ENCODE results near the gene ARHGDIG.
A peak's percentile ranks its signal among the peaks of the same experiment; 100 is the strongest.

ARHGDIG gene

DNA sequence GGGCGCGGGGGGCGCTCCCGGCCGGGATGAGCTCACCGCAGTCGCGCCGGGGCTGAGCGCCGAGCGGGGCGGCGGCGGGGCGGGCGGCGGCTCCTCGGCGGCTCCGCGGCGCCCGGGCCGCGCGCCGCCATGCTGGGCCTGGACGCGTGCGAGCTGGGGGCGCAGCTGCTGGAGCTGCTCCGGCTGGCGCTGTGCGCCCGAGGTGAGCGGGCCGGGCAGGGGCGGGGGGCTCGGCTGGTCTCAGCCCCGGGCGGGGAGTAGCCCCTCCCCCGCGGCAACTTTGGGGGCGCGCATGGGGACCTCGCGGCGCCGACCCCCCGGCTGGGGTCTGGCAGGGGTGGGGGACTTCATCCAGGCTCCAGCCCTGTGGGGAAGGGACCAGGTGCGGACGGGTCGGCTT lies at the start of gene ARHGDIG:
Gene ARHGDIG, plus strand, starts transcription at position 40 of the 400 bp plus-strand sequence. Its CDS starts 90 bp downstream, at position 130.
- Histone ChIP-seq H3K9ac (ENCODE audit: low read depth, low read length) (no peak within 1 kb of the TSS), H3K27me3 (ENCODE audit: control insufficient read depth, insufficient read depth, low read length) (peaks cover 35% of the 10 kb centered on the region), H3K9me3 (ENCODE audit: control insufficient read depth, insufficient read depth, low read length) (no peaks in the 10 kb centered on the region), H3K4me3 (ENCODE audit: low read depth, low read length) (peak within 1 kb of the TSS; percentile 63), H3K4me1 (ENCODE audit: control insufficient read depth, insufficient read depth, low read length) (no peaks in the 10 kb centered on the region), H3K36me3 (ENCODE audit: control insufficient read depth, insufficient read depth, low read length) (no peaks in the 10 kb centered on the region), H3K27ac (ENCODE audit: low read depth, low read length) (no peak within 1 kb of the TSS)

DNA sequence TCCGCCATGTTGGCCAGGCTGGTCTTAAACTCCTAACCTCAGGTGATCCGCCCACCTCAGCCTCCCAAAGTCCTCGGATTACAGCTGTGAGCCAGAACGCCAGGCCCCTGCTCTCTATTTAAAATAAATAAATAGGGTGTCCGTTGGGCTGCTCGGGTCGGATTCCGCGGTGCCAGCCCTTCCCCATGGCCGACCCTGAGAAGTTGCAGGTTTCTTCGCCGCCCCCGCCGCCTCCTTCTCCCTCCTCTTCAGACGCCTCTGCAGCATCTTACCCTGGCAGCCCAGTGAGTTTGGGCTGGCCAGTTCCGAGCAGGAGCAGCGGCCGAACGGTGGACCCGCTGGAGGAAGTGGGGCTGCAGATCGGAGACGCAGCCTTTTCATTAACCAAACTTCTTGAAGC lies 49.4 kb upstream of the ARHGDIG start:
- H3K4me3 ChIP-seq (ENCODE audit: low read depth, low read length) = no peak overlapping the region
- peaks cover 25% of the 10 kb centered on the region for H3K36me3 ChIP-seq (ENCODE audit: control insufficient read depth, insufficient read depth, low read length)
- H3K4me1 ChIP-seq (ENCODE audit: control insufficient read depth, insufficient read depth, low read length) = peaks cover 6% of the 10 kb centered on the region
- no peaks in the 10 kb centered on the region for H3K9me3 ChIP-seq (ENCODE audit: control insufficient read depth, insufficient read depth, low read length)
- no peak overlapping the region for H3K27ac ChIP-seq (ENCODE audit: low read depth, low read length)
- H3K27me3 ChIP-seq (ENCODE audit: control insufficient read depth, insufficient read depth, low read length) = no peaks in the 10 kb centered on the region
- H3K9ac ChIP-seq (ENCODE audit: low read depth, low read length) = no peak overlapping the region

DNA sequence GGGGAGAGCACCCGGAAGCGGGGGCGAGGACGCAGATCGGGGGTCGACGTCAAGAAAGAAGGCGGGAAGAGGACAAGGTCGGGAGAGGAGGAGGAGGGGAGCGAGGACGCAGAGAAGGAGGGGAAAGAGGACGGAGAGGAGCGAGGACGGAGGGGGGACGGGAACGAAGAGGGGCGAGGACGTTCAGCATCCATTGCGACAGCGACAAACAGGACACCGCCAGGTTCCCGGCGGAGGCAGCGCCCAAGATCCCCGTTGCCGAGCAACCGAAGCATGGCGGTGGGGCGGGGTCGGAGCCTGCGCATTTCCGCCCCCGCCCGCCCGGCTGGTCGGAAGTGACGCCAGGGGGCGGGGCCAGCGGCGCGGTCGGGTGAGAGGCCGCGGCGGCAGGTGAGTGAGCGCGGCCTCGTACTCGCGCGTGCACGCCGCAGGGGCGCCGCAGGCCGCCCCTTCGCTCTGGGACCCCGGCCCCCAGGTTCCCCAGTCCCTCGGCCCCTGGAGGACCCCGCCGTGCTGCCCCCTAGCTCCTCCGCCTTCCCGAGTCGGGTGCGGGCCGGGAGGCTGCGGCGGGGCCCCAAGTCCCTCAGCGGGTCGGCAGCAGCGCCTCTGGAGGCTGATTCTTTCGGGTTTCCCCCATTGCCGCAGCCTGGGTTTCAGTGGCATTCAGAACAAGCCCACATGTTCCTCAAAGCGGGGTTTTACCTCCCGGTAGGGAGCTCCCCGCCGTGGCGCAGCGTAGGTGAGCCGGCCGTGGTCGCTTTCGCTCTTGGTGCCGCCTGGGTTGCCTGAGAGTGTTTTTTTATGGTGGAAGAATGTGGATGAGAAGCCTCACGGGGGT lies 45.7 kb upstream of the ARHGDIG start, which contains the start of gene FAM234A:
Gene FAM234A, plus strand, starts transcription at position 354 of the 838 bp plus-strand sequence. CDS start 19,593 bp downstream, outside the sequence.
- Histone ChIP-seq H3K9ac (ENCODE audit: low read depth, low read length) (peak within 1 kb of the TSS; percentile 87), H3K4me3 (ENCODE audit: low read depth, low read length) (peak within 1 kb of the TSS; percentile 96), H3K27ac (ENCODE audit: low read depth, low read length) (peak within 1 kb of the TSS; percentile 98), H3K36me3 (ENCODE audit: control insufficient read depth, insufficient read depth, low read length) (no peaks in the 10 kb centered on the region), H3K9me3 (ENCODE audit: control insufficient read depth, insufficient read depth, low read length) (no peaks in the 10 kb centered on the region), H3K4me1 (ENCODE audit: control insufficient read depth, insufficient read depth, low read length) (no peaks in the 10 kb centered on the region), H3K27me3 (ENCODE audit: control insufficient read depth, insufficient read depth, low read length) (no peaks in the 10 kb centered on the region)

- H3K27ac ChIP-seq (ENCODE audit: low read depth, low read length) = no peak overlapping the region
- H3K4me3 ChIP-seq (ENCODE audit: low read depth, low read length) = no peak overlapping the region
- no peaks in the 10 kb centered on the region for H3K9me3 ChIP-seq (ENCODE audit: control insufficient read depth, insufficient read depth, low read length)
- H3K27me3 ChIP-seq (ENCODE audit: control insufficient read depth, insufficient read depth, low read length) = no peaks in the 10 kb centered on the region
- H3K9ac ChIP-seq (ENCODE audit: low read depth, low read length) = no peak overlapping the region
- no peaks in the 10 kb centered on the region for H3K4me1 ChIP-seq (ENCODE audit: control insufficient read depth, insufficient read depth, low read length)
- H3K36me3 ChIP-seq (ENCODE audit: control insufficient read depth, insufficient read depth, low read length) = no peaks in the 10 kb centered on the region
These were observed 40.5 kb upstream of the ARHGDIG start for GRCh38 chr16:239948-240277.

GRCh38 chr16:240559-240958 lies 39.8 kb upstream of the ARHGDIG start:
- H3K27ac ChIP-seq (ENCODE audit: low read depth, low read length) = no peak overlapping the region
- H3K4me3 ChIP-seq (ENCODE audit: low read depth, low read length) = no peak overlapping the region
- H3K36me3 ChIP-seq (ENCODE audit: control insufficient read depth, insufficient read depth, low read length) = no peaks in the 10 kb centered on the region
- H3K27me3 ChIP-seq (ENCODE audit: control insufficient read depth, insufficient read depth, low read length) = no peaks in the 10 kb centered on the region
- no peaks in the 10 kb centered on the region for H3K9me3 ChIP-seq (ENCODE audit: control insufficient read depth, insufficient read depth, low read length)
- H3K9ac ChIP-seq (ENCODE audit: low read depth, low read length) = no peak overlapping the region
- no peaks in the 10 kb centered on the region for H3K4me1 ChIP-seq (ENCODE audit: control insufficient read depth, insufficient read depth, low read length)

- H3K4me1 ChIP-seq (ENCODE audit: control insufficient read depth, insufficient read depth, low read length) = no peaks in the 10 kb centered on the region
- no peak overlapping the region for H3K27ac ChIP-seq (ENCODE audit: low read depth, low read length)
- H3K27me3 ChIP-seq (ENCODE audit: control insufficient read depth, insufficient read depth, low read length) = no peaks in the 10 kb centered on the region
- no peak overlapping the region for H3K9ac ChIP-seq (ENCODE audit: low read depth, low read length)
- no peaks in the 10 kb centered on the region for H3K9me3 ChIP-seq (ENCODE audit: control insufficient read depth, insufficient read depth, low read length)
- no peak overlapping the region for H3K4me3 ChIP-seq (ENCODE audit: low read depth, low read length)
- no peaks in the 10 kb centered on the region for H3K36me3 ChIP-seq (ENCODE audit: control insufficient read depth, insufficient read depth, low read length)
These were observed 38.1 kb upstream of the ARHGDIG start for GRCh38 chr16:242281-242680.

DNA sequence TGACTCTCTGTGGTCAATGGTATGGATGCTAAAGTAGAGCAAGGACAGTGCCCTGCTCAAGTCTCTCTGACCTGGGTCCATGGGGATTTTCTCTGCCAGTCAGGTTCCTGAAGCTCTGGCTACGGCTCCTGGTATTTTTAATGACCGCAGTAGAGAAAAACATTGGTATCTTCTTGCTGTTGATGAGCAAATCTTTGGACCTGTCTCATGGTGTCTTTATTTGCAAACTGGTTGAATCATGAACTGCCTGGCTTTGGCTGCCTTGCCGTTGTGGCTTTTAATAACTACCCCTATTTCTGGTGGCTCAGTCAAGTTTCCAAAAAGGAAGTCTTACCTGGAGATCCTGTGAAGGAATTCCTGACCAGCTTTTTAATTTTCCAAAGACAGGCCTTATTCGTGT lies 37.0 kb upstream of the ARHGDIG start:
- Histone ChIP-seq H3K4me1 (ENCODE audit: control insufficient read depth, insufficient read depth, low read length) (no peaks in the 10 kb centered on the region), H3K9me3 (ENCODE audit: control insufficient read depth, insufficient read depth, low read length) (no peaks in the 10 kb centered on the region), H3K9ac (ENCODE audit: low read depth, low read length) (no peak overlapping the region), H3K4me3 (ENCODE audit: low read depth, low read length) (no peak overlapping the region), H3K27ac (ENCODE audit: low read depth, low read length) (no peak overlapping the region), H3K27me3 (ENCODE audit: control insufficient read depth, insufficient read depth, low read length) (no peaks in the 10 kb centered on the region), H3K36me3 (ENCODE audit: control insufficient read depth, insufficient read depth, low read length) (no peaks in the 10 kb centered on the region)

DNA sequence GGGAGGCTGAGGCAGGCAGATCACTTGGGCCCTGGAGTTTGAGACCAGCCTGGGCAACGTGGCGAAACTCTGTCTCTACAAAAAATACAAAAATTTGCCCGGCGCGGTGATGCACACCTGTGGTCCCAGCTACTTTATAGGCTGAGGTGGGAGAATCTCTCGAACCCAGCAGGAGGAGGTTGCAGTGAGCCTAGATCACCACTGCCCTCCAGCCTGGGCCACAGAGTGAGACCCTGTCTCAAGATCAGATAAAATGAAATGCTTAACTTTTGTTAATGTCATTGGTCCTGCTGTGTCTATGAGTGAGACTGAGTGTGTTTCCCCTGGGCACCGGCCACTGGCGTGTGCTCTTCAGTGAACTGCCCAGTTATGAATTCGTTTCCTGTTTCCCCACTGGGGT lies 35.3 kb upstream of the ARHGDIG start:
- H3K4me3 ChIP-seq (ENCODE audit: low read depth, low read length) = no peak overlapping the region
- no peaks in the 10 kb centered on the region for H3K9me3 ChIP-seq (ENCODE audit: control insufficient read depth, insufficient read depth, low read length)
- H3K27me3 ChIP-seq (ENCODE audit: control insufficient read depth, insufficient read depth, low read length) = no peaks in the 10 kb centered on the region
- no peak overlapping the region for H3K9ac ChIP-seq (ENCODE audit: low read depth, low read length)
- H3K4me1 ChIP-seq (ENCODE audit: control insufficient read depth, insufficient read depth, low read length) = no peaks in the 10 kb centered on the region
- no peaks in the 10 kb centered on the region for H3K36me3 ChIP-seq (ENCODE audit: control insufficient read depth, insufficient read depth, low read length)
- no peak overlapping the region for H3K27ac ChIP-seq (ENCODE audit: low read depth, low read length)

GRCh38 chr16:247027-247426 lies 33.4 kb upstream of the ARHGDIG start:
- H3K9me3 ChIP-seq (ENCODE audit: control insufficient read depth, insufficient read depth, low read length) = no peaks in the 10 kb centered on the region
- no peak overlapping the region for H3K27ac ChIP-seq (ENCODE audit: low read depth, low read length)
- no peak overlapping the region for H3K9ac ChIP-seq (ENCODE audit: low read depth, low read length)
- H3K27me3 ChIP-seq (ENCODE audit: control insufficient read depth, insufficient read depth, low read length) = no peaks in the 10 kb centered on the region
- H3K4me3 ChIP-seq (ENCODE audit: low read depth, low read length) = no peak overlapping the region
- no peaks in the 10 kb centered on the region for H3K4me1 ChIP-seq (ENCODE audit: control insufficient read depth, insufficient read depth, low read length)
- H3K36me3 ChIP-seq (ENCODE audit: control insufficient read depth, insufficient read depth, low read length) = peaks cover 5% of the 10 kb centered on the region

DNA sequence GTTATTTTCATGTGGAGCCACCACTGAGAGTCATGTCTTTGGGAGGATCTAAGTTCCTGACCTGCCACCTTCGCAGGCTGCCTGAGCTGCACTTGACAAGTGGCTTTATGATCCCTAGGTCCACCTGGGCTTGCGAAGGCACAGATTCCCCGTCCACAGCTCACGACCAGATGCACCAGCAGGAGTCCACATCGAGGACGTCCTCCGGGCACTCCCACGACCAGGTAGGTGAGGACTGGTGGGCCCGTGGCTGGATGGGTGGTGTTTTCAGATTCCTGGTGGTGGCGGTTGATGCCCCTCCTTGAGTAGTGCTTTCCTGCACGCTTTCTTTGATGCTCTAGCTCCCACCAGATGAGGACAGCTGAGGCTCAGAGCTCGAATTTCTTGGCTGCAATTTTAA lies 31.0 kb upstream of the ARHGDIG start:
- no peak overlapping the region for H3K4me3 ChIP-seq (ENCODE audit: low read depth, low read length)
- peaks cover 19% of the 10 kb centered on the region for H3K36me3 ChIP-seq (ENCODE audit: control insufficient read depth, insufficient read depth, low read length)
- no peaks in the 10 kb centered on the region for H3K4me1 ChIP-seq (ENCODE audit: control insufficient read depth, insufficient read depth, low read length)
- H3K27ac ChIP-seq (ENCODE audit: low read depth, low read length) = no peak overlapping the region
- H3K9ac ChIP-seq (ENCODE audit: low read depth, low read length) = no peak overlapping the region
- no peaks in the 10 kb centered on the region for H3K27me3 ChIP-seq (ENCODE audit: control insufficient read depth, insufficient read depth, low read length)
- H3K9me3 ChIP-seq (ENCODE audit: control insufficient read depth, insufficient read depth, low read length) = no peaks in the 10 kb centered on the region

- Histone ChIP-seq H3K4me1 (ENCODE audit: control insufficient read depth, insufficient read depth, low read length) (no peaks in the 10 kb centered on the region), H3K9me3 (ENCODE audit: control insufficient read depth, insufficient read depth, low read length) (no peaks in the 10 kb centered on the region), H3K4me3 (ENCODE audit: low read depth, low read length) (no peak overlapping the region), H3K9ac (ENCODE audit: low read depth, low read length) (no peak overlapping the region), H3K36me3 (ENCODE audit: control insufficient read depth, insufficient read depth, low read length) (peaks cover 36% of the 10 kb centered on the region), H3K27me3 (ENCODE audit: control insufficient read depth, insufficient read depth, low read length) (no peaks in the 10 kb centered on the region), H3K27ac (ENCODE audit: low read depth, low read length) (no peak overlapping the region)
These were observed 27.7 kb upstream of the ARHGDIG start for GRCh38 chr16:252366-253337.
